ENCODE data around the gene CCHCR1. TPM values are rescaled to one million over a fixed set of nuclear protein-coding genes. Genes with fewer than 3 reads are reported as not detected.
"Not testable (repeated sequence)": the region's sequence is repeated elsewhere in the genome, so short reads cannot be mapped to it uniquely, and the experiment has no call there.

The CCHCR1 gene, protein sequence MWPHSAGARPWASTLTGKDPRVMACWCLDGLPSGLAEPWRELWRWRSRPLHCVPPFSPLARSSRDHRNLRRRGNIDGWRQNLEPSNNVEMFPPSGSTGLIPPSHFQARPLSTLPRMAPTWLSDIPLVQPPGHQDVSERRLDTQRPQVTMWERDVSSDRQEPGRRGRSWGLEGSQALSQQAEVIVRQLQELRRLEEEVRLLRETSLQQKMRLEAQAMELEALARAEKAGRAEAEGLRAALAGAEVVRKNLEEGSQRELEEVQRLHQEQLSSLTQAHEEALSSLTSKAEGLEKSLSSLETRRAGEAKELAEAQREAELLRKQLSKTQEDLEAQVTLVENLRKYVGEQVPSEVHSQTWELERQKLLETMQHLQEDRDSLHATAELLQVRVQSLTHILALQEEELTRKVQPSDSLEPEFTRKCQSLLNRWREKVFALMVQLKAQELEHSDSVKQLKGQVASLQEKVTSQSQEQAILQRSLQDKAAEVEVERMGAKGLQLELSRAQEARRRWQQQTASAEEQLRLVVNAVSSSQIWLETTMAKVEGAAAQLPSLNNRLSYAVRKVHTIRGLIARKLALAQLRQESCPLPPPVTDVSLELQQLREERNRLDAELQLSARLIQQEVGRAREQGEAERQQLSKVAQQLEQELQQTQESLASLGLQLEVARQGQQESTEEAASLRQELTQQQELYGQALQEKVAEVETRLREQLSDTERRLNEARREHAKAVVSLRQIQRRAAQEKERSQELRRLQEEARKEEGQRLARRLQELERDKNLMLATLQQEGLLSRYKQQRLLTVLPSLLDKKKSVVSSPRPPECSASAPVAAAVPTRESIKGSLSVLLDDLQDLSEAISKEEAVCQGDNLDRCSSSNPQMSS
- polyA plus RNA-seq (ENCODE audit: insufficient read length): 14.5 TPM

DNA sequence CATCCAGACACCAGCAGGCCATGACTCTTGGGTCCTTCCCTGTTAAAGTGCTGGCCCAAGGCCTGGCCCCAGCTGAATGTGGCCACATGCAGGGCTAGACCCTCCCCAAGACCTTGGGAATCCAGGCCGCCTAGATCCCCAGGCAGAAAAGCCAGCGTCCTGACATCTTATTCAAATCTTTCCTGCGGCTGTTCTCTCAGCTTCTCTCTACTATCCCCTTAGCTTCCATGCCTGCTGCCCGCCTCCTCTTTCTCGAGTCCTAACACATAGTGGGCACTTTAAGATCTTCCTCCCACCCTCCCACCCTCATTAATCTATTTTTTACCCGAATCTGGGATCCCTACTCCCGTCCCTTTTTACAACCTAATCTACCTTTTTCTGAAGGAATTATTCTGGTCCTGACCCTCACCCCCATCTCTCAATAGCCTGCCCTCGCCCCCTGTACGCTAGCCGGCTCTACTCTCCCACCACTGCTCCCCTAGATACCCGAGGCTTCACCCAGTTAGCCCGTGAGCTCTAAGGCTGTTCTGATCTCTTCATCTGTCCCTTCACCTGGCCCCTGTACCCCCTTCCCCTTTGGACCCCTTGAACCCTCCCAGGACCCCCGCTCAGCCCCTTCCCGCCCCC, at the start of gene CCHCR1:
CCHCR1 (minus strand) TSS at position 290 of the 627 bp plus-strand sequence; CDS start at position 88, 202 bp downstream.
- DNase-seq: no peak

GRCh38 chr6:31205638-31206037, 48.0 kb upstream of the CCHCR1 start:
- no peak for DNase-seq

DNA sequence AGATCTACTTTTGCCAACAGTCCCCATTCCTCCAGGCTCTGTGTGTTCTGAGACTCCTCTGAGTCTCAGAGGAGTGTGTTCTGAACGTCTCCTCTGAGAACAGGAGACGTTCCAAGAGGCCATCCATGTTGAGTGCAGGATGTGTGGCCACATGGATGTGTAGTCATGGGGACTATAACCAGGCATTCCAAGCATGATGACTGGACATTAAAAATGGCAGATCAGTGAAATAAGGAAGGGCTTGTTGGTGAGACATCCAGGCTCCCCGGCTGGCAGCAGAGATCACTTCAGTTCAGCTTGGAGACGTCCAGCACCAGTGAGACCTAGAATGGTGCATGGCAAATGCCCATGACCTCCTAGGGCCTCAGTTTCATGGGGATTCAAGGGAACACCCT, 47.1 kb upstream of the CCHCR1 start:
- no peak for DNase-seq

- DNase-seq: no peak
Measured at GRCh38 chr6:31203345-31203979, 45.9 kb upstream of the CCHCR1 start.

DNA sequence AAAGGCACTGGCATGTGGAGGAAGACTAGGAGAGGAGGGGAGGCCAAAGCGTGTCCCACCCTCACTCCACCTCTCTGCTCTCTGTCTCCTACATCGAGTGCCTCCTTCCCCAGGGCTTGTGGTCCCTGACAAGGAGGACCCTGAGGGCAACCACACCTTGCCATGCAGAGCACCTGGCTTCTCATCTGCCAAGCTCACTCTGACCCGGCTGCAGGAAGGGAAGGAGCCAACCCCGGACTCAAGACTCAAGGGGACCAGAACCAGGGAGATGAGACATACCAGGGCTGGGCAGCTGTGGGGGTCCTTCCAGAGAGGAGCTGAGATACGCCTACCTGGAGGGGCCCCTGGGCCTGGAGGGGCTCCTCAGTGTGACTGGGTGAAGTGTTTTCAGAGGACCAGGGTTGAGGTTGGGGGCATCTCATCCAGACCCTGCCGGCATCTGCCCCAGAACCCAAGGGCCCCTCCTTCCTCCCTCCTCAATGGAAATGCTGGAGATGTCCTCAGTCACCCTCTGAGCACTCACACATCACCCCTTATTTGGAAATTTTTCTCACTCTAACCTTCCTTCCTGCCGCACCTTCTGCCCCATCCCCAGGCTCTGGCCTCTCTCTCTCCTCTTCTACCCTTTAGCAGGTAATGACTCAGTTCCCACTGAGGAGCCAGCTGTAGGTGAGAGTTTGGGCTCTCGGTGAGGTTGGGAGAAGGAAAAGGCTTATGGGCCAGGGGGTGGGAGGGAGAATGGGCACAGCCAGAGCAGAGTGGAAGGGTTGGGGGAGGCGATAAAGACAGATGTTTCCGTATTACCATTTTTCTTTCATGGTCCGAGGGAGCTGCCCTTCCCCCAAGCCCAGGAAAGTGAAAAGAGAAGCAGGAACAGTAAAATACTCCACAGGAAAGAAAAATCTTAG, 44.9 kb upstream of the CCHCR1 start:
- DNase-seq: no peak

GRCh38 chr6:31199105-31199452, 41.5 kb upstream of the CCHCR1 start:
- DNase-seq: not testable (repeated sequence)

DNA sequence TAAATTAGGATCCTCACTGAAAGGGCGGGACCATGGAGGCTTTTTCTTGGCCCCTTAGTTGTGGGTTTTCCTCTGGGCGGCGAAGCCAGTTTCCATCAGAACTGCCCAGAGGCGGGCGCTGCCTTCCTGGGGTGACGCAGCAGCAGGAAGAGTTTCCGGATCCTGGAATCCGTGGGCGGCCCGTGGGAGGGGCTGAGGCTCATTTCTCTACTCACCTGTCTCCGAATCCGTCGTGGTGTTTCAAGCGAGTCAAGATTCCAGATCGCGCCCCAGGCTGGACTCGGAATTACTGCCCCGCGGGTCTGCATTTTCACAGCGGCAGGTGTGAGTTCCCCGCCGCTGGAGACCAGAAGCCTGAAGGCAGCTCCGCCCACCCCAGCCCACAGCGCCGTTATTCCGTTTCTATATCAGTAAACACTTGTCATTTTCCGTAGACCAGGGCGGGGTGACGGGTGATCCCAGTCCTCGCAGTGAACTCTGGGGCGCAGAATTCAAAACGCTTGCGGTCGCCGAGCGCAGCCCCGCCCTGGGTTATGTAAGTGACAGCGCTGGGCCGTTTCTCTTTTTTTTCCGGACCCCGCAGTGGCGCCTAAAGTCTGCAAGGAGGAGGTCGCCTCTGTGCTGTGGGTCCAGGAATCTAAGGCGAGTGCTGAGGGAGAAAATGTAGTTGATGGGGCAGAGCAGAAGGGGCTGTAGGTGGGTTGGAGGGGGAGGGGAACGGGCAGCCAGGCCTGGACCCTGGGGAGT, 40.1 kb upstream of the CCHCR1 start:
- DNase-seq: peak; percentile 88

- DNase-seq: not testable (repeated sequence)
Measured at GRCh38 chr6:31196251-31197022, 38.8 kb upstream of the CCHCR1 start.

GRCh38 chr6:31195308-31195979, 37.8 kb upstream of the CCHCR1 start:
- DNase-seq: not testable (repeated sequence)

DNA sequence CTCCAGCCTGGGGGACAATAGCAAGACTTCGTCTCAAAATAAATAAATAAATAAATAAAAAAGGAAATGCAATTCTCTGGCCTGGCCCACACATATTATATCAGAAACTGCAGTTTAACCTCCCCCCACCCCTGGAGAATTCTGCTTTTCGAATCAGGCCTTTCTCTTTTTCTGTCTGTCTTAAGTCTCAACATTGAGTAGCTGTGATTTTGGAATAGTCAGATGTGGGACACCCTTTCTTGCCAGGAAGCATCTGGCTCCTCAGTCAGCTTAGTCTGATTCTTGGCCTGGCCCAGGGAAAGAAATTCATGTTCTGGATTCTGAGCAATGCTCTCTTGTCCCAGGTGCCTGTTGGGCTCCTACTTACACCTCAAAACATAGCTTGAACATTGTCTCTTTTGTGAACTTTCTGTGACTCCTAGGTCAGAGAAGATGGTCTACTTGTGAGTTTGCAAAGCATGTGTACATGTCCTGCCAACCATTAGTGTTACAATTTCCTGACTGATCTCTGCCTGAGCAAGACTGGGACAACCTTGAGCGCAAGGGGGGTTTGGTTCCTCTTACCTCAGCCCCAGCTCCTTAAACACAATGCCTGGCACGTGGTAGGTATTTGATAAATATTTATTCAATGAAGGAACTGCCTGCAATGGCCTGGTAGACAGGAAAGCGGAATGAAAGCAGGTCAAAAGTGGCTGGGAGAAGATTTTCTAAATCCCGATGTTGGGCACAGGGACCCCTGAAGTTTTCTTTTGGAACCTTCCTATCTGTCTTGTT, 36.6 kb upstream of the CCHCR1 start:
- no peak for DNase-seq

GRCh38 chr6:31193206-31193605, 35.6 kb upstream of the CCHCR1 start:
- DNase-seq: no peak

GRCh38 chr6:31192431-31193105, 35.0 kb upstream of the CCHCR1 start:
- DNase-seq: peak; percentile 53

GRCh38 chr6:31190488-31190887, 32.9 kb upstream of the CCHCR1 start:
- DNase-seq: no peak

GRCh38 chr6:31189223-31189622, 31.6 kb upstream of the CCHCR1 start:
- not testable (repeated sequence) for DNase-seq

GRCh38 chr6:31187780-31188194, 30.2 kb upstream of the CCHCR1 start:
- no peak for DNase-seq

GRCh38 chr6:31186052-31186734, 28.6 kb upstream of the CCHCR1 start:
- no peak for DNase-seq

DNA sequence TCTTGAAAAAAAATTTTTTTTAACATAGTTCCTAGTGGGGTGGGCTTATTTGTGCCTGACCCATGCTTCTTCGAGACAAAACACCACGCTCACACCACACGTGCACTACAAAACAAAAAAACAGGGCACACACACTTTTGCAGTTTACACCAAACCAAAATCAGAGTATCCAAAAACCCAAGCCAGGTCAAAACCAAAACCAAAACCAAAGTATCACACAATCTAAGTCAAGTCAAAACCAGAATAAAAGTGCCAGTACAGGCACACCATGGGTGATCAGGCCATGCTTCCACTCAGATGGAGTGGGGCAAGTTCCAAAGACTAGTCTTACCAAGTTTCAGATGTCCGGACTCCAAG, 28.1 kb upstream of the CCHCR1 start:
- not testable (repeated sequence) for DNase-seq

Measured in hindlimb muscle (tissue), 1 donor.